GM18502 (cell line): ENCODE results near the gene TBX21.
"Not testable (repeated sequence)": the region's sequence is repeated elsewhere in the genome, so short reads cannot be mapped to it uniquely, and the experiment has no call there.

Experiments used
- ATAC-seq: cut with Tn5 transposase; IDR thresholded peaks from one replicate; pipeline ENCODE4 v1.9.1; 2021; ENCODE audit warnings: mild to moderate bottlenecking; ENCODE audit not compliant: unreplicated experiment, poor library complexity

The TBX21 gene

GRCh38 chr17:47751471-47751870, 18.4 kb downstream of the TBX21 start:
- ATAC-seq = no peak

DNA sequence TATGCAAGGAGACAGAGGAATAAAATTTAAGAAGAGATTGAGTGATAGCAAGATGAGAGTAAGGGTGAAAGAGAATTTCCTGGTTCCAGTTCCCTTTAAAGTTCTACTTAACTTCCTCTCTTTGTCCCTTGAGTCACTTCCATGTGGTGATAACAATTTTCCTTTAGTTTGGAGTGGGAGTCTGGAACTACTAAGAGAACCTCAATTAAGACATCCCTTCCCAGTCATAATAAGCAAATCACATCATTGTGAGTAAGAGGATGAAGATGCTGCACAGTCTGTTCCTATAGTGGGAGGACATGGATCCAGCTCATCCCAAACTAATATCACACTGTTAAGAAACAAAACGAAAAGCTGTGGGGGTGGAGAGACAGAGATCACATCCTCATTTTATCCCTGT, 24.4 kb downstream of the TBX21 start:
- ATAC-seq = no peak

DNA sequence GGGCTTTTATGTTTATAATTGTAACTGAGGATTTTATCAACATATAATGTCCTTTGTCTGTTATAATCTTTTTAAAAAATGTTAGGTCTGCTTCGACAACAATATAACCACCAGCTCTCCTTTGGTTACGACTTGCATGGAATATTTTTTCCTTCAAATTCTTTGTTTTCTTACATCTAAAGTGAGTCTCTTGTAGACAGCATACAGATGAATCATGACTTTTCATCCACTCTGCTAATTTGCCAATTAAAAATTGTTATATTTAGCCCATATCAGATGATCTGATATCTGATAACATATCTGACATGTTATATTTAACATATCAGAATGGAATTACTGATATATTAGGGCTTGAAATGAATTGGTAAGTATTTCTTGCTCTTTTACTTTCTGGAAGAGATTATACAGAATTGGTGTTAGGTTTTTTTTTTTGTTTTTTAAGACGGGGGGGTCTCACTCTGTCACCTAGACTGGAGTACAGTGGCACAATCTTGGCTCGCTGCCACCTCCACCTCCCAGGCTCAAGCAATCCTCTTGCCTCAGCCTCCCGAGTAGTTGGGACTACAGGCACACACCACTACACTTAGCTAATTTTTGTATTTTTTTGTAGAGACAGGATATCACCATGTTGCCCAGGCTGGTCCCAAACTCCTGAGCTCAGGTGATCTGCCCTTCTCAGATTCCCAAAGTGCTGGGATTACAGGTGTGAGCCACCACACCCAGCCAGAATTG, 27.5 kb downstream of the TBX21 start:
- no peak for ATAC-seq

GRCh38 chr17:47762728-47763127, 29.7 kb downstream of the TBX21 start:
- no peak for ATAC-seq

DNA sequence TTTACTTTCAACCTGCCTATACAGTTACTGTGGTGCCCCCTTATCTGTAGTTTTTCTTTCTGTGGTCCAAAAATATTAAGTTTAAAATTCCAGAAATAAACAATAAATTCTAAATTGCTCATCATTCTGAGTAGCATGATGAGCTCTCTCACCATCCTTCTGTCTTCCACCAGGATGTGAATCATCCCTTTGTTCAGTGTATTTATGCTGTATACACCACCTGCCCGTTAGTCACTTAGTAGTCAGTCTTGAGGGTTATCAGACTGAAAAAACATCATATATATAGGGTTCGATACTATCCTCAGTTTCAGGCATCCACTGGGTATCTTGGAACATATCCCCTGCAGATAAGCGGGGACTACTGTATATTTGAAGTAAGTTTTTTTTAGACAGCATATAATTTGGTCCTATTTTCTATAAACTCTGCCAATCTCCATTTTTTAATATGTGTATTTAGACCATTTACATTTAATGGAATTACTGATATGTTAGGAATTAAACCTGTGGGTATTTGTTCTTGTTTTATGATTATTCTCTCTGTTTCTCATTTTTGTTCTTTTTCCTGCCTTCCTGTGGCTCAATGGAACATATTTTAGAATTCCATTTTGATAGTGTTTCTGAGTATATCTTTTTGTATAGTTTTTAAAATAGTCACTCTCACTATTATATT, 31.0 kb downstream of the TBX21 start:
- no peak for ATAC-seq

DNA sequence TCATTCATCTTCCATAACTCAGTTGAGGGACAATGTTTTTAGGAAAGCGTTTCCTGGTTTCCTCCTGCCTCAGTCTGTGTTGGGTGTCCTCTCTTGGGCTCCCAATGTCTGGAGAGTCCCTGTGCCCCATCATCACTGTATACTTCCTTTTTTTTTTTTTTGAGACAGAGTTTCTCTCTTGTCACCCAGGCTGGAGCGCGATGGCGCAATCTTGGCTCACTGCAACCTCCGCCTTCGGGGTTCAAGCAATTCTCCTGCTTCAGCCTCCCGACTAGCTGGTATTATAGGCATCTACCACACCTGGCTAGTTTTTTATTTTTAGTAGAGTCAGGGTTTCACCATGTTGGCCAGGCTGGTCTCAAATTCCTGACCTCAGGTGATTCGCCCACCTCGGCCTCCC, 40.6 kb downstream of the TBX21 start:
- ATAC-seq = not testable (repeated sequence)

GRCh38 chr17:47774331-47774730, 41.3 kb downstream of the TBX21 start:
- no peak for ATAC-seq

GRCh38 chr17:47774987-47775580, 42.0 kb downstream of the TBX21 start:
- ATAC-seq = no peak

DNA sequence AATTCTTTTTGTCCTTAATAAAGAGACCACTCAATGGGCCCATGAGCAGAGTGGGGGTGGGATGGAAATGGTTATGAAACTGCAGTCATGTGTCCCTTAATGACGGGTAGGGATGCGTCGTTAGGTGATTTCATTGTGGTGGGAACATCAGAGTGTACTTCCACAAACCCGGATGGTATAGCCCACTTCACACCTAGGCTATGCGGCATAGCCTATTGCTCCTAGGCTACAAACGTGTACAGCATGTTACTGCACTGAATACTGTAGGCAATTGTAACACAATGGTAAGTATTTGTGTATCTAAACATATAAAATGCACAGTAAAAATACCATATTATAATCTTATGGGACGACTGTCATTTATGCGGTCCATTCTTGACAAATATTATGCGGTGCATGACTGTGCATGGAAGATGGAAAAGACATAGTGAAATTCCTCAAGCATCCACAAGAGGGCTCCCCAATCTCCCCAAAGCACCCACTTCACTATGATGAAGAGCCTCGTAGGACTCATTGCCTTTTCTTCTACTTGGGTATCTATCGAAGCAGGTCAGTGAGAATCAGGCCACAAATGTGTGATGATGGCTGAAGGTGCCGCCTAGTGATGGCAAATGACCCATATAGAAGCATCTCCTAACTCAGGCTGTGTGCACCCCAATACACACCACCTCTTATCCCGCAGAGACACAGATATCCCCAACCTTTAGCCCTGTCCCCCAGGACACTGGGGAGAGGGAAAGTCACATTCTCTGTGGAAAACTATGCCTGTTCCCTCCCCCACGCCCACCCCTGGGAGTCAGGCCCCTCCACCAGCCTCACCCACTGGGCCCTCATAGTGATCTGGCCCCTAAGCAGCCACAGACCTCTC, 43.5 kb downstream of the TBX21 start:
- no peak for ATAC-seq

DNA sequence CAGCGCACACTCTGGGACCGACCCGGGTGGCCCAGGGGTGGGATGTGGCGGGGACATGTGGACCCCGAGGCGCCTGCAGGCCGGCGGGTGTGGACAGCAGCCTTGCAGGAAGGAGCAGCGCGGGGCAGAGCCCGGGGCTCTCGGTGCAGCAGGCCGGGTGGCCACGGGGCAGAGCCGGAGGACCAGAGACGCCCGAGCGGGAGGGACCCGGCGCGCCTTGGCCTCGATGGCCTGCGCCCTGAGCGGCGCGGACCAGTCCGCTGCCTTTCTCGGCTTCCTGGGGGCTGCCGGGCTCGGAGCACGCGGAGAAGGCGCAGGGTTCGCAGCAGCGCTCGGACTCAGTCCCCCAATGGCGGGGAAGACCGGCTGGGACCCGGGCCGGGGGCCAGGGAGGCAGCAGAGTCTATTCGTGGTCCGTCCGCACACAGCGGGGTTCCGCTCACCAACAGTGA, 45.2 kb downstream of the TBX21 start:
- ATAC-seq = no peak

DNA sequence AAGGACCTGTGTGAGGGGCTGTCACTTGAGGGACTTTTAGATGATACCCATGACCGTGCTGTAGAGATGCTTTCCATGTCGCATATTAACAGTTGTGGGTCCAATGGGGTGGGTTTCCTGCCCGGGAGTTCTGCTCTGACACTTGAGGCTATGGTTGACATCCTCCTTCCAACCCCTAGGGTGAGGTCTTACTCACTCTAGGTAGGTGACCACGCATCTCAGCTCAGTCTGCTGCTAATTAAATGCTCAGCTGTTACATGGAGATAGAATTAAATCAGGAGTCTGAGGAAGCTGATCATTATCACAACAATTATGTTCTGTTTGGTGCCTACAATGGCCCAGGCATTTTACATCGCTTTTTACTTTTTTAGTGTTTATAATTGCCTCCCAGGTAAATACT, 48.4 kb downstream of the TBX21 start:
- no peak for ATAC-seq

DNA sequence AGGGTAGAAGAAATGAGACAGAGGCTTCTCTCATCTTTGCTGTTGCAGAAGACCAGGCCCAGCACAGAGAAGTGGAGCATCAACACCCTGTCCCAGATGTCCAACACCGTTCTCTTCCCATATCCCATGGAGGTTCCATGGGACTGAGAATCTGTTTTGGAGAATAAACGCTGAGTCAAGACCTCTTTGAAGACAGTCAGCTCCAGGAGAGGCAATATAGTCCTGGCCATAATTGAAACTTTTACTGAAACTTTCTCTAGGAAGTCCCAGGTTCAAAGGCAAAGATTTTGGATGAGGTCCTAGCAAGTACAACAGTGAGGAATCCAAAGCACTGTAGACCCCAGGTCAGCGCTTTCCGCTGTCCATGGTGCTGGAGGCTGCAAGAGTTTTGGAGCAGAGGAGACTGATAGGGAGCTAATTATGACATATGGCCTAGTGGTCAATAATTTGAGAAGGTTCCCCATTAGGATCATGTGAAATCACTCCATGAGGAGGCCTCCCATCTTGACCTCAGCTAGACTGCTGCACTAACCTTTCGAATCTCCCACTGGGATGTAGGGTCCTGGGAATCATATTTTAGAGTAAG, 52.6 kb downstream of the TBX21 start:
- no peak for ATAC-seq

GRCh38 chr17:47789611-47790561, 56.9 kb downstream of the TBX21 start:
- no peak for ATAC-seq

DNA sequence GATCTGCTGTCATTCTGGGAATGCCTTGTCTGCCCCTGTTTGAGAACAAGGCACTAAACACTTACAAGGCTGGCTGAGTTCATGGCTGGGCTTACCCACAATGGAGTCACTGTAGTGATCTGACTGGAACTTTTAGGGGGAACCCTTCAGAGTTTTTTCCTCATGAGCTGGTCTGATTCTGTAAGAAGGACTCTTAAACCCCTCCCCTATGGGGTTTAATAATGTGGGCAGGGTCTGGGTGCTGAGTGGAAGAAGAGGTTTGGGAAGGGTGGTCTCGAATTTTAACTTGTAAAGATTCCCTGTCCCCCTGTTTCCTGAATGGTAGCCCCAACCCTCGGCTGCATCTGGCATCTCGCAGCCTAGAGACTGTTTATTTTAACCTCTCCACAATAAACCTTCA, 58.0 kb downstream of the TBX21 start:
- no peak for ATAC-seq

- ATAC-seq = no peak
These were observed 59.4 kb downstream of the TBX21 start for GRCh38 chr17:47792457-47792856.

DNA sequence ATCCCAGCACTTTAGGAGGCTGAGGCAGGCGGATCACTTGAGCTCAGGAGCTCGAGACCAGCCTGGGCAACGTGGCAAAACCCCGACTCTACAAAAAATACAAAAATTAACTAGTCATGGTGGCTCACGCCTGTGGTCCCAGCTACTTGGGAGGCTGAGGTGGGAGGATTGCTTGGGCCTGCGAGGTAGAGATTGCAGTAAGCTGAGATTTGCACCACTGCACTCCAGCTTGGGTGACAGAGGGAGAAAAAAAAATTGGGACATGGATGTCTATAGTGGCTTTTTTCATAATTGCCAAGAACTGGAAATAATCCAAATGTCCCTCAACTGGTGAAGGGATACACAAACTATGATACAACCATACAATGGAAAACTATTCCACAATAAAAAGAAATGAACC, 59.9 kb downstream of the TBX21 start:
- no peak for ATAC-seq
